ENCODE data around the gene ZFP69.
"Not testable (repeated sequence)": the region's sequence is repeated elsewhere in the genome, so short reads cannot be mapped to it uniquely, and the experiment has no call there.

Gene ZFP69

DNA sequence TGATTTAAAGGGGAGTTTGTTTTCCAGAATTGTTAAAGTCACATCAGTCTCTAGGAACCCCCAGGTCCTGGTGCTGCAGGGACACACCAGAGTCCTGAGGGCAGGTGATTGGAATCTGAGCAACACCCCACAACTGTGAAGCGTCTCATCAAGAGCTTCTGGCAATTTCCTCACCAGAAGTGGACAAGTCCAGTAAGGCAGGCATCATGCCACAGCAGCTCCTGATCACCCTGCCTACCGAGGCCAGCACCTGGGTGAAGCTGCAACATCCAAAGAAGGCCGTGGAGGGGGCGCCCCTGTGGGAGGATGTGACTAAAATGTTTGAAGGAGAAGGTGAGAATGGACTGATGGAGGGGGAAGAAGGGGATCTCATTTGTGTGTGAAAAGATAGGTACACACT is 2.1 kb downstream of the ZFP69 start:
- DNase-seq (ENCODE audit: low read depth) = no peak
- TF ChIP-seq POLR2A (IDR thresholded peaks at IDR 0.05; ENCODE audit: extremely low read depth, insufficient read length) = no peak
- TF ChIP-seq, protein P1, sequence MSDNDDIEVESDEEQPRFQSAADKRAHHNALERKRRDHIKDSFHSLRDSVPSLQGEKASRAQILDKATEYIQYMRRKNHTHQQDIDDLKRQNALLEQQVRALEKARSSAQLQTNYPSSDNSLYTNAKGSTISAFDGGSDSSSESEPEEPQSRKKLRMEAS (IDR thresholded peaks at IDR 0.05; ENCODE audit: low read depth, low read length) = no peak
- TF ChIP-seq MYC (IDR thresholded peaks at IDR 0.05; ENCODE audit: low read depth, low read length) = no peak
- TF ChIP-seq, protein P2, sequence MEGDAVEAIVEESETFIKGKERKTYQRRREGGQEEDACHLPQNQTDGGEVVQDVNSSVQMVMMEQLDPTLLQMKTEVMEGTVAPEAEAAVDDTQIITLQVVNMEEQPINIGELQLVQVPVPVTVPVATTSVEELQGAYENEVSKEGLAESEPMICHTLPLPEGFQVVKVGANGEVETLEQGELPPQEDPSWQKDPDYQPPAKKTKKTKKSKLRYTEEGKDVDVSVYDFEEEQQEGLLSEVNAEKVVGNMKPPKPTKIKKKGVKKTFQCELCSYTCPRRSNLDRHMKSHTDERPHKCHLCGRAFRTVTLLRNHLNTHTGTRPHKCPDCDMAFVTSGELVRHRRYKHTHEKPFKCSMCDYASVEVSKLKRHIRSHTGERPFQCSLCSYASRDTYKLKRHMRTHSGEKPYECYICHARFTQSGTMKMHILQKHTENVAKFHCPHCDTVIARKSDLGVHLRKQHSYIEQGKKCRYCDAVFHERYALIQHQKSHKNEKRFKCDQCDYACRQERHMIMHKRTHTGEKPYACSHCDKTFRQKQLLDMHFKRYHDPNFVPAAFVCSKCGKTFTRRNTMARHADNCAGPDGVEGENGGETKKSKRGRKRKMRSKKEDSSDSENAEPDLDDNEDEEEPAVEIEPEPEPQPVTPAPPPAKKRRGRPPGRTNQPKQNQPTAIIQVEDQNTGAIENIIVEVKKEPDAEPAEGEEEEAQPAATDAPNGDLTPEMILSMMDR (IDR thresholded peaks at IDR 0.05; ENCODE audit: low read depth, low read length) = no peak
- H3K4me3 ChIP-seq (ENCODE audit: low read depth, low read length) = no peak overlapping the region

DNA sequence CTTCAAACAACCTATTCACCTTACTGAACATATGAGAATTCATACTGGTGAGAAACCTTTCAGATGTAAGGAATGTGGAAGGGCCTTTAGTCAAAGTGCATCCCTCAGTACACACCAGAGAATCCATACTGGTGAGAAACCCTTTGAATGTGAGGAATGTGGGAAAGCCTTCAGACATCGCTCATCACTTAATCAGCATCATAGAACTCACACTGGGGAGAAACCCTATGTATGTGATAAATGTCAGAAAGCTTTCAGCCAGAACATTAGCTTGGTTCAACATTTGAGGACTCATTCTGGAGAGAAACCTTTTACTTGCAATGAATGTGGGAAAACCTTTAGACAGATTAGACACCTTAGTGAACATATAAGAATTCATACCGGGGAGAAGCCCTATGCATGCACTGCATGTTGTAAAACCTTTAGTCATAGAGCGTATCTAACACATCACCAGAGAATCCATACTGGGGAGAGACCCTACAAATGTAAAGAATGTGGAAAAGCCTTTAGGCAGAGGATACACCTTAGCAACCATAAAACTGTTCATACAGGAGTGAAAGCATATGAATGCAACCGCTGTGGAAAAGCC is 18.3 kb downstream of the ZFP69 start:
- TF ChIP-seq MYC (IDR thresholded peaks at IDR 0.05; ENCODE audit: low read depth, low read length) (no peak), POLR2A (IDR thresholded peaks at IDR 0.05; ENCODE audit: extremely low read depth, insufficient read length) (no peak)
- TF ChIP-seq, protein P2 (IDR thresholded peaks at IDR 0.05; ENCODE audit: low read depth, low read length) = no peak
- TF ChIP-seq, protein P1 (IDR thresholded peaks at IDR 0.05; ENCODE audit: low read depth, low read length) = no peak
- no peak overlapping the region for H3K4me3 ChIP-seq (ENCODE audit: low read depth, low read length)
- DNase-seq (ENCODE audit: low read depth) = no peak

DNA sequence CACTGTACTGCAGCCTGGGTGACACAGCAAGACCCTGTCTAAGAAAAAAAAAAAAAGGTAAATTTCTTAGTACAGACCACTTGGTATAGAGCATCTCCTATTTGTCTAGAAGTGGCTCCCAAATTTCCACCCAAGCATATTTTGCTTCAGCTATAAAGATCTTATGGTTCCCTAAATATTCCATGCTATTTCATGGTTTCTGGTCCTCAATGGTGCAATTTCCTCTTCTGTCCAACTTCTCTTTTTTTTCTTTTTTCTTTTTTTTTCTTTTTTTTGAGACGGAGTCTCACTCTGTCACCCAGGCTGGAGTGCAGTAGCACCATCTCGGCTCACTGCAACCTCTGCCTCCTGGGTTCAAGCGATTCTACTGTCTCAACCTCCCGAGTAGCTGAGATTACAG is 25.6 kb downstream of the ZFP69 start:
- not testable (repeated sequence) for H3K4me3 ChIP-seq (ENCODE audit: low read depth, low read length)
- DNase-seq (ENCODE audit: low read depth) = peak; percentile 23

DNA sequence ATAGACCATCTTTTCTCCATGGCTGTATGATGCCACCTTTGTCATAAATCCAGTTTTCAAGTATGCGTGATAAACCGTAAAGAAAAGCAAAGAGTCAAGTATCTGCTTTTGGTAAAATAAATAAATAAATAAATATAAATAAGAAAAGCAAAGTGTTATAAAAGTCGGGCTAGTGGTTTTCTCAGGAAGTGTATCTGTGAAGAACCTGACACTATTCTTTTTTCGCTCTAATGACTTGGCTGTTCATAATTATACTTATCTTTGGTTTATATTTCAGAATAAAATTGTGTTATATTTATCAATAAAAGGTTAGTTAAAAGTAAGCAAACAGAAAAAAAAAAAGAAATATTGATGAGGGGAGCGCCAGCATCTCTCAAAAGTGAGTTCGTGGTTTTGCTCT is 30.9 kb downstream of the ZFP69 start:
- no peak for DNase-seq (ENCODE audit: low read depth)
- peak overlapping the region; percentile 89 for H3K4me3 ChIP-seq (ENCODE audit: low read depth, low read length)
- TF ChIP-seq POLR2A (IDR thresholded peaks at IDR 0.05; ENCODE audit: extremely low read depth, insufficient read length) (no peak), MYC (IDR thresholded peaks at IDR 0.05; ENCODE audit: low read depth, low read length) (no peak)
- TF ChIP-seq, protein P2 (IDR thresholded peaks at IDR 0.05; ENCODE audit: low read depth, low read length) = no peak
- TF ChIP-seq, protein P1 (IDR thresholded peaks at IDR 0.05; ENCODE audit: low read depth, low read length) = no peak

DNA sequence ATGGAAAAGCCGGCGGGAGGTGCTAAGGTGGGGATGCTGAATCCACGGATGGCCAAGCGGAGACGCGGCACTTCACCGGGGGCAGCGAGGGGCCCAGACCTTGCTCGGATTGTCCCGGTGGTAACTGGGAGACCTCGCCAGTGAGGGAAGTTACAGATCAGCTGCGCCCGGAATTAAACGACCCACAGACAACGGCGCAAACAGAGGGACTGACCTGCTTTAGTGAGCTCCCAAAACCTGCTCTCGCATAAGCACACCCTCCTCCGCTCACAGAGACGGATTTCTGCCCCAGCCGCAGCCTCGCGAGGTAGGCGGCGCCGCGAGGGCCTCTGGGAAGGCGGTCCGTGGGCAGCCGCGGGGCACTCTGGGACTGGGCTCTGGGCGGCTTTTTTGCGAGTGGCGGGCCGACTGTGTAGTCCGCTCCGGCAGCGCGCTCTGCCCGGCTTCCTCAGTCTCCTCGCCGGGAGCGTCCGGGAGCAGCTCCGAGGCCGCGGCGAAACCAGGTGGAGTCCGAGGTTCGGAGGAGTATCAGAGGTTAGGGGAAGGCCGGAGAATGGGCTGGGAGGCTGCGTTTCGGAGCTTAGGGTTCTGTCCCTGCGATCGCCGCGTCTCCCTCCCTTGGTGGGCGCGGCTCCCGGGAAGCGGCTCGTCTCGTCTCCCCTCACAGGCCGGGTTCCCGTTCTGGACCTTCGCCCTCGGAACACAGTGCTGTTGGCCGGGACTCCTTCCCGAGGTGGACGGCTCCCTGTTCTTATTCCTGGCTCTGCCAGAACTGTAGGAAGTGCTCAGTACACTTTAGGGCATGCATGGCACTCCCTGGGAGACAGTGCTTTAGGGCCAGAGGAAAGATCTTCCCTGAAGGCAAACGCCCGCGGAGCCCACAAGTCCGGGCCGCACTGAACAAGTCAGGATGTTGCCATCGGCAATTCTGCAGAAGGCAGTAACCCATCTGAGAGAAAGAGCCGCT is 31.6 kb downstream of the ZFP69 start, which contains the start of gene EXO5:
TSS of gene EXO5 (plus strand) at position 393 of the 967 bp plus-strand sequence. CDS start 5,778 bp downstream, outside the sequence.
- DNase-seq (ENCODE audit: low read depth) = peak; percentile 90
- H3K4me3 ChIP-seq (ENCODE audit: low read depth, low read length) = peak within 1 kb of the TSS; percentile 89
- TF ChIP-seq, protein P1 (IDR thresholded peaks at IDR 0.05; ENCODE audit: low read depth, low read length) = peak; percentile 28; the same call in 1 of the 2 replicates
- TF ChIP-seq POLR2A (IDR thresholded peaks at IDR 0.05; ENCODE audit: extremely low read depth, insufficient read length) (peak; percentile 74), MYC (IDR thresholded peaks at IDR 0.05; ENCODE audit: low read depth, low read length) (0 out of 2 replicates have a peak, but pooled peaks have one; percentile 16)
- TF ChIP-seq, protein P2 (IDR thresholded peaks at IDR 0.05; ENCODE audit: low read depth, low read length) = no peak

DNA sequence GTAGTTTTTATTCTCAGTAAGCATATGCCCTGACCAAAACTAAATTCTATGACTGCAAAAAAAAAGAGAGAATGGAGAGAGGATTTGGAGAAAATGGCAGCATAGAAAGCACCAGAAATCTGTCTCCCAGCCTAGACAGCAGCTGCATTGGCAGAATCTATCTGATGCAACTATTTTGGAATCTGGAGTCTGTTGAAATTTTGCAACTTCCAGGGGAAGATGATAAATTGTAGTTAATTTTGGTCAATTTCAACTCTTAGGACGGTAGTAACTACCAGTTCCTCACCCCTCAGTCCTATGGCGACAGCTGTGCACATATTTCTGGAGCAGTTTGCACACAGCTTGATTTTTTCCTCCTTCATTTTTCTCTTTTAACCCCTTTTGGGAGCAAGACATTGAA is 42.4 kb downstream of the ZFP69 start:
- TF ChIP-seq, protein P2 (IDR thresholded peaks at IDR 0.05; ENCODE audit: low read depth, low read length) = no peak
- TF ChIP-seq POLR2A (IDR thresholded peaks at IDR 0.05; ENCODE audit: extremely low read depth, insufficient read length) = no peak
- no peak for TF ChIP-seq MYC (IDR thresholded peaks at IDR 0.05; ENCODE audit: low read depth, low read length)
- TF ChIP-seq, protein P1 (IDR thresholded peaks at IDR 0.05; ENCODE audit: low read depth, low read length) = no peak
- DNase-seq (ENCODE audit: low read depth) = peak; percentile 37
- no peak overlapping the region for H3K4me3 ChIP-seq (ENCODE audit: low read depth, low read length)

Measured in NB4 (cell line).